Measurements from ENCODE around the gene TMEM201.

- TF ChIP-seq NFE2L2 (IDR thresholded peaks at IDR 0.05; ENCODE audit: low read depth, low read length) = no peak
- no peak for TF ChIP-seq CTCF (conservative IDR thresholded peaks at IDR 0.05; ENCODE audit: low read depth, low read length)
- no peak; the same call in 1 of the 2 replicates for TF ChIP-seq MXI1 (IDR thresholded peaks at IDR 0.05; ENCODE audit: borderline replicate concordance, low read depth, low read length)
- TF ChIP-seq POLR2A (IDR thresholded peaks at IDR 0.05; ENCODE audit: low read depth, low read length) = no peak
- no peak for TF ChIP-seq USF2 (IDR thresholded peaks at IDR 0.05; ENCODE audit: low read depth, low read length)
- no peak for TF ChIP-seq RFX5 (IDR thresholded peaks at IDR 0.05; ENCODE audit: low read depth, low read length)
- peak; percentile 21; the same call in 1 of the 2 replicates for TF ChIP-seq MAFK (IDR thresholded peaks at IDR 0.05; ENCODE audit: low read depth, low read length)
- no peak for TF ChIP-seq ELK1 (IDR thresholded peaks at IDR 0.05; ENCODE audit: borderline replicate concordance, low read depth, low read length)
- TF ChIP-seq RAD21 (IDR thresholded peaks at IDR 0.05; ENCODE audit: low read length) = no peak
- TF ChIP-seq RCOR1 (IDR thresholded peaks at IDR 0.05; ENCODE audit: insufficient replicate concordance, low read length) = no peak
- TF ChIP-seq SMC3 (IDR thresholded peaks at IDR 0.05; ENCODE audit: low read depth, low read length) = no peak
Observed at GRCh38 chr1:9659328-9659727, 70.6 kb downstream of the TMEM201 start.

Measured in IMR-90 (cell line).